ENCODE data around the gene SYT6.

The SYT6 gene

GRCh38 chr1:114155706-114156105 lies 2.0 kb upstream of the SYT6 start:
- no peak for DNase-seq (ENCODE audit: insufficient read length, low spot score)
- no peak for FAIRE-seq

DNA sequence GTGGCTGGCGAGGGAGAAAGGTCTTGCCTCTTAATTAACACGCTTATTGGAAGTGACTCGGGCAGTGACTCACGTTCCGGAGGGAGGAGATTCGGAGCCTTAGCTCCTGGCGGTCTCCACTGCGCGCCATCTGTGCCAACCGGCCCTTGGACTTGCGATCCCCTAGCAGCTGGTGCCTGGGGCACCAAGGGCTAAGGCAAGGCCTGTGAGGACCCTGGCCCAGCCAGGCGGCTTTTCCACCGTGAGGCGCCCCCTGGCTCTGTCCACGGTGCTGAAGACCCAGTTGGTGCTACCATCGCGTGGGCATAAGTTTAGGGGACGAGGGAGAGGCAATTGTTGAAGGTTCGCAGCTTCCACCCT lies 1.3 kb upstream of the SYT6 start:
- no peak for FAIRE-seq
- no peak for DNase-seq (ENCODE audit: insufficient read length, low spot score)

DNA sequence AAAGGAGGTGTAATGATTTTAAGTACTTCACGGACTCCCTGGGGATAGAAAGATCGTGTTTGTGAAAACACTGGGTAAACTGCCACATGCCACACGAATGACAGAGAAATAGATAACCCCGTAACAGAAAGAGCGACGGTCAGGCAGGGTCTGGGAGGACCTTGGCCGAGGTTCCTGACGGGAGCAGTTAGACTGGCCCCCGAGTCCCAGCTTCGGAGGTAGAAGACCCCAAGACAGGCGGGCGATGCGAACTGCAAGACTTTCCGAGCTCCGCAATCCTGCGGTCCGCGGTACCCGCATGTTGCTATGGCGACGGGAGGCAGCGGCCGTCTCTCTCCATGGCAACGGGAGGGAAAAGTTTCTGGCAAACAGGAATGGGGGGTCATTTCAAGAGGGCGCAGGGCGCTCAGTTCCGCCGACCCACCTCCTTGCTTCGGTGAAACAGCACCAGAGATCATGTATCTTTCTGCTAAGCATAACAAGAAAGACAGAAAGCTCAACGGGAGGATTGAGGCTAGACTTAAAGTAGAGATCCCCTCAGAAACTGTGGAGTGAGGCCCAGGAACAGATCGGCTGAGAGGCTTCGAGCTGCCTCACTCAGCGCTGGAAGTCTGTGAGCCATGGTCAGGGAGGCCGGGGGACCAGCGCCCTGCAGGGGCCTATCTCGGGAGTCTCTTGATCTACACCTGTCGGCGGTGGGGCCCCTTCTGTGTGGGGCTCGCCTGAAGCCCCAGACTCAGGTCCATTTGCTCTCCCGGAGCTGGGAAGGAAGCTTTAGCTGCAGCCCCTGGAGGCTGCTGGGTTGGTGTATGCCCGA lies 685 bp upstream of the SYT6 start:
- DNase-seq (ENCODE audit: insufficient read length, low spot score) (no peak), FAIRE-seq (no peak)

DNA sequence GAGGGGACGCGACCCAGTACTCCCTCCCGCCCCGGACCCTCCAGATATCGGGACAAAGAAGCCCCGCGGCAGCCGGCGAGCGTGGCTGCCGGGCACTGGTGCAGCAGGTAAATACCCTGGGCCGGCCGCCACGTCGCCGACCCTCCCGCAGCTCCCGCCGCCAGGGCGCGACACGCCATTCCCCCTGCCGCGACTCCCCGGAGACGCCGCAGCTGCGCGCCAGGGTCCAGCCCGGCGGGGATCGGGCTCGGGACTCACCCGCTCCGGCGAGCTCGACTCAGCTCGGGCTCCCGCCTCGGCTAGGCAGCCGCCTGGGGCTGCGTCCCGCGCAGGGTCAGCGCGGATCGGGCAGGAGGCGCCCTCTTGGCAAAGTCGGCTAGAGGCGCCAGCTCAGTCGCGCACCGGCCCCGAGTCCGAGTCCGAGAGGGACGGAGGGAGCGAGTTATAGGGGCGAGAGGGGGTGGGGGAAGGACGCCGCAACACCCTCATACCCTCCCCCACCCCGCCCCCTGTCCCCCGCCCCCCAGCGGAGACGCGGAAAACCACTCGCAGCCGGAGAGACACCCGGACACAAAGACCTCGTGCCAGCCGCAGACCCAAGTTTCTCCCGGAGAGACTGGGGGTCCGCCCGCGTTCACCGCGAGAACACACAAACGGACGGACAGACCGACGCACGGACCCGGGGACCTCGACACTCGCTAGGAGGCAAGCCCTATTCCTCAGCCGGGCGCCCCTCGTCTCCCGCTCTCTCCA lies 985 bp downstream of the SYT6 start:
- DNase-seq (ENCODE audit: insufficient read length, low spot score), result no peak
- FAIRE-seq, result no peak

DNA sequence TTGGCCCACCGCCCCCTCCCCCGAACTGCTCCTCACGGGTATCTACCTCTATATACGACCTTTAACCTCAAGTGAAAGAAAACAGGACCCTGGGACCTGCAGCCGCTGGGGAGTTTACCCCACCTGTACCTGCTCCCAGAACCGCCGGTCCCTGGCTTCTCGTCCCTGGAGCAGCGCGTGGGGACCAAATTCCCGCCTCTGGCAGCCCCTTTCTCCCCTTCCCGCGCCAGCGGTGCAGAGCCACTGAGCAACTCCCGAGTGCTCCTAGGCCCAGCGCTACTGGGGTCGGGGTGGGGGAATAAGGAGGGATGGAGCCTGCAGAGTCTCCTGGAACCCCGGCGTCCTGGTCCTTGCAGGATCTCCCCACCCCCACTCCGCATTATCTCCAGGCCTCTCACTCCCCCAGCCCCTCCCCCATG lies 1.6 kb downstream of the SYT6 start:
- no peak for FAIRE-seq

DNA sequence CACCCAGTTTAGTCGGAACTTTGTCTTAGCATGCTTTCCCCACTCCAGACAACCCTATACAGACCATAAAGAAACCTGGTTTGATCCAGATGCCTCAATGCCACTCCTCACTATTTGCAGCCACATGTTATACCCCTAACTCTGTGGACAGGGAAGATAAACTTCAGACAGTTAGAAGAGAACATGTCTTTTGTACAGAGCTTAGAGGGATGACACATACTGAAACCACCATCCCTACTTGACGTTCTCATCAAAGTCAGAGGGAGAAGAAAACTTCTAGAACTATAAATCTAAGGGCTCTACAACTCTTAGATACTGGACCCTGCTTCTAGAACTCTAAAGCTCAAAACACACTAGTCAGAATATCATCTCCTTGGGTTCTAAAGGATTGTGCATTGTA lies 3.7 kb downstream of the SYT6 start:
- DNase-seq (ENCODE audit: insufficient read length, low spot score) (no peak), FAIRE-seq (no peak)

More for the DNA sequence above, 1.6 kb downstream of the SYT6 start:
- DNase-seq (ENCODE audit: insufficient read length, low spot score), result no peak

GRCh38 chr1:114149211-114149610 lies 4.5 kb downstream of the SYT6 start:
- no peak for DNase-seq (ENCODE audit: insufficient read length, low spot score)
- no peak for FAIRE-seq

- no peak for DNase-seq (ENCODE audit: insufficient read length, low spot score)
- FAIRE-seq, result no peak
Observed at GRCh38 chr1:114145504-114146151, 8.0 kb downstream of the SYT6 start.

DNA sequence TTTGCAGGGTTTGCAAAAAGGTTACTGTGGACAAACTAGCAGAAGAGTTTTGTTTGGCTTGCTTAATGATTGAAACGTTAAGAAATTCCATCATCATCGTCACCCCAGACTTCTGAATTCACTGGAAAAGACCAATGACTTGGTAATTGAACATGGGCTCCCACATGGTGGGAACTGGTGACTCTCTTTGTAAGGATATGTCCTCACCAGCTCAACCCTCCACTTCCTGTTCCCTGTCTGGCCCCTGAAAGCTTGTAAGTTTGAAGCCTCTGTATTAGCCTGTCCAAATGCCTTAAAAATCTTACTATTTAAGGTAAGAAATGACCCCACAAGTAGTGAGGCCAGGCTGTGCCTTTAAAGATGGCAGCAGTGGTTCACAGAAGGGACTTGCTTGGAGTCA lies 9.7 kb downstream of the SYT6 start:
- FAIRE-seq (no peak), DNase-seq (ENCODE audit: insufficient read length, low spot score) (no peak)

- FAIRE-seq (no peak), DNase-seq (ENCODE audit: insufficient read length, low spot score) (no peak)
Observed at GRCh38 chr1:114139540-114139939, 14.1 kb downstream of the SYT6 start.

DNA sequence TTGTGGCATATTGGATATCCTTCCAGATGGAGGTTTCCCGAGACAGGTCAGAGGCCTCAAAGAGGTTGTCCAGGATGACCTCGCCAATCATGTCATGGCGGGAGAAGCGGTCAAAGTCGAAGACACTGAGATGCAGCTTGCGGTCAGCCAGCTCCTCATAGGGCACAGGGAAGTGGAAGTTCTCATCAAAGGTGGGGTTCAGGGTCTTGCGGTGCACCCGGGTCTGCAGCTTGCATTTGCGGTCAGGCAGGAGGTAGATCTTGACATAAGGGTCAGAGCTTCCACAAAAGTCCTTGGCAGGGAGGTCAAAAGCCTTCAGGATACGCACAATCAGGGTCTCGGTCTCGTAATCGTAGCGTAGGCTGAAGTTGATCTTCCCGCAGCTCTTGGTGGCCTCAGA lies 16.2 kb downstream of the SYT6 start:
- no peak for FAIRE-seq
- no peak for DNase-seq (ENCODE audit: insufficient read length, low spot score)

- DNase-seq (ENCODE audit: insufficient read length, low spot score), result no peak
- no peak for FAIRE-seq
Observed at GRCh38 chr1:114135786-114136185, 17.9 kb downstream of the SYT6 start.

GRCh38 chr1:114134518-114134917 lies 19.2 kb downstream of the SYT6 start:
- DNase-seq (ENCODE audit: insufficient read length, low spot score), result no peak
- no peak for FAIRE-seq

- FAIRE-seq (no peak), DNase-seq (ENCODE audit: insufficient read length, low spot score) (no peak)
Observed at GRCh38 chr1:114133129-114133528, 20.5 kb downstream of the SYT6 start.

DNA sequence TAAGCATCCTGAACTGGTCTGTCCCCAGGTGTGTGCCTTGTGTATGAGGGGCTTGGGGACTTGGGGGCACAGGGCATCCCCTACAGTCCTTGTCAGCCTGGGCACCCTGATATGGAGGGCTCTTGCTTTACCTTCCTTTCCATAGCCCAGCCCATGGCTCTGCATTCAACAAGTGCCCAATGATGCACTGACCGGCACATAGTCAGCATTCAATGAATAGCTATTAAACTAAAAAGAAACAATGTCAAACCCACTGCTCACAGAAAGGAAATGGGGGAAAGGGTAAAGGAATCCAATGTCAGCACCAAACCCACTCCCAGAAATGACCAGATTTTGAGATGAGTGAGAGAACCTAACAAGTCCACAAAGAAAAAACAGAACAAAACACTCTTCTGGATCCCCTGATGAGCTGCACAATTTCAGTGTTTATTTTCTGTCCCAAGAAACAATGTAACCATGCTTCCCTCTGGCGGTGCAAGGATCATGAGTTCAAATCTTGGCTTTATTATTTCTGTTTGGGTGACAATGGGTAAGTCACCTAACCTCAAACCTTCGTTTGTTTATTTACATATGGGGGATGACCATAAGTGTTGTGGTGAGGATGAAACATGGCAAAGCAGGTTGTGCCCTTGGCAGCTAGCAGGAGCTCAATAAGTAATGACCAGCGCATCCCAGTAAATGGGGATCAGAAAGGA lies 22.0 kb downstream of the SYT6 start:
- FAIRE-seq, result no peak
- no peak for DNase-seq (ENCODE audit: insufficient read length, low spot score)

DNA sequence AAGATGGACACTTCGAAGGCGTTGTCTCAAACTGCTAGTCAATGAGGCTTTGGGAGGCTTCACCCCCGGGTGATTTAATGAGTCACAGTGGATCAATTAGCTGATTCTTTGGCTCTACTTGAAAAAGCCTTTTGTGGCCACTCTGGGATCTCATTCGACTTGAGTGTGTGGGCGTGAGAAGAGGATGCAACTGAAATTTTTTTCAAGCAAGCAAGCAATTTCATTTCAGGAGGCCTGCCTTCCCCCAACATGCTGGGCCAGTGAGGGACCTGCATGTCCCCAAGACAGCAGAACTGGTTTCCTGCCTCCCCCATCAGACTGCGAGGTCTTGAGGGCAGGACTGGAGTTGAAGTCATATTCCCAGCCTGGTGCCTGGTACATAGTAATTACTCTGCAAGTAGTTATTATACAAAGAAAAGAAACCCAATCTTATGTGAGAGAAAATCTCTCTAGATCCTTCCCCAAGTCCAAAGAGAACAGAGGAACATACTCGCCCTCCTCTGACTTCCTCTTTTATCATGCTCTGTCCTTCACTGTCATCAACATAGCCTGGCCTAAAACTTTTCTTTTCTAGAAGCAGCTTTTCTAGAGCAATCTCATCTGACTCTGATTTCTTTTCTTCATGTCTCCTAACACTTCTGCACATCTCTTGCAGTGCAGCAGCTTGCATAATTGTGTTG lies 22.7 kb downstream of the SYT6 start:
- FAIRE-seq (no peak), DNase-seq (ENCODE audit: insufficient read length, low spot score) (no peak)

DNA sequence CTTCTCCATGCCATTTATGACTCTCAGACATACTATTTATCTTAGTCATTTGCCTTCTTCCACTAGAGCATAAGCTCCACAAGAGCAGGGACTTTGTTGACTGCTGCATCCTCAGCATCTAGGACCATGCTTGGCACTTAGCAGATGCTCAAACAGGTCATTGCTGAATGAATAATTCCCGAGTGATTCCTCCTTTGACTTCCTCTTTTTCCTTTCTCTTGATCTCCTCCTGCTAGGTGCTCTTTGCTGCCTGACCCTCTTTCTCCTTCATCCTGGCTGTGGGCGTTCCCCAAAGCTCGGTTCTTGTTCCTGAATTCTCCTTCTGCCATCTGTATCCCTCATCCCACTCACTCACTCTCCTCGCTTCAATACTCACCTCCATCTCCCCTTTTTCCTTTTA lies 23.5 kb downstream of the SYT6 start:
- DNase-seq (ENCODE audit: insufficient read length, low spot score) (no peak), FAIRE-seq (no peak)

- no peak for DNase-seq (ENCODE audit: insufficient read length, low spot score)
- FAIRE-seq, result no peak
Observed at GRCh38 chr1:114128293-114128692, 25.4 kb downstream of the SYT6 start.

DNA sequence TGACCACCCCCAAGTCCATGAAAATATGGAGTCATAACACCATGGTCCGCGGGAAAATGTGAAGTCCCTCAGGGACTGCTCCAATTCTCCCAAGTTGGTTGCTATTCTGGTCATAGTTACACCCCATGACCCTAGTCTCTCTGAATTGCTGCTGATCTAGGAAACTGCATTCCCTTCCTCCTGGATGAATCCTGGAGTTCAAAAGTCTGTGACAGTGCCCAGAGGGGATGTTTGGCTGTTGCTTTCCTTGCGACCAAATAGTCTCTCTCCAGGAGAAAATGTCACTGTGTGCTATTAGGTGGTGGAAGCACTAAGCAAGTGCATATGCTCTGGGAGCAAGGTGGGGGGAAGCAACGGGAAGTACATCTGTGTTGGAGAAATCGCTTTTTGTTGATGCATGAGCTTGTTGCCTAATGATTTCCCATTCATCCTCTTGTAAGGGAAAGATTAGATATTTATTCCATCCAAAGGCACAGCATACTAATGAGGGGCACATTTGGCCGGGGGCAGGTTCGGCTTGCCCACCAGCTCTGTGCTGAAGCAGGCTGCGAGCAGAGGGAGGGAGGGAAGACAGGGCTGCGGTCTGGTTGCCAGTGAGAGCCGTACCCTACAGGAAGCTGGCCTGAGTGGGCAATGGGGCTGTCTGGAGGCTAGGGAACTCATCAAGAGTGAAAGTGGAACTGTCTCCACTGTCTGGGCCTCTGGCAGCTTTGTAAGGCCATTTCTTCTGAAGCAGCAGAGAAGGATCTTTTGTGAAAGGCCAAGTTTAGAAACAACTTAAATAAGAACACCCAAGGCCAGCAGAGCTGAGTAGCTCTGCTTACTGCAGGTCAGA lies 27.2 kb downstream of the SYT6 start:
- no peak for DNase-seq (ENCODE audit: insufficient read length, low spot score)

GRCh38 chr1:114124644-114125043 lies 29.0 kb downstream of the SYT6 start:
- FAIRE-seq (no peak), DNase-seq (ENCODE audit: insufficient read length, low spot score) (no peak)

More for the DNA sequence above, 27.2 kb downstream of the SYT6 start:
- FAIRE-seq, result no peak
